Stimulated activated CD8-positive, alpha-beta memory T cell treated with anti-CD3 and anti-CD28 coated beads, Interleukin-12 subunit alpha, Interleukin-12 subunit beta, amount 100 ng/mL, for 1 hour (primary cell): ENCODE measurements around the gene PPM1G.
A peak's percentile ranks its signal among the peaks of the same experiment; 100 is the strongest.
"Not testable (repeated sequence)": the region's sequence is repeated elsewhere in the genome, so short reads cannot be mapped to it uniquely, and the experiment has no call there.

Experiments
- DNase-seq: peaks from one replicate; pipeline ENCODE4 v3.0.0-alpha.2; 2020; ENCODE audit warnings: low read depth

Gene PPM1G, protein sequence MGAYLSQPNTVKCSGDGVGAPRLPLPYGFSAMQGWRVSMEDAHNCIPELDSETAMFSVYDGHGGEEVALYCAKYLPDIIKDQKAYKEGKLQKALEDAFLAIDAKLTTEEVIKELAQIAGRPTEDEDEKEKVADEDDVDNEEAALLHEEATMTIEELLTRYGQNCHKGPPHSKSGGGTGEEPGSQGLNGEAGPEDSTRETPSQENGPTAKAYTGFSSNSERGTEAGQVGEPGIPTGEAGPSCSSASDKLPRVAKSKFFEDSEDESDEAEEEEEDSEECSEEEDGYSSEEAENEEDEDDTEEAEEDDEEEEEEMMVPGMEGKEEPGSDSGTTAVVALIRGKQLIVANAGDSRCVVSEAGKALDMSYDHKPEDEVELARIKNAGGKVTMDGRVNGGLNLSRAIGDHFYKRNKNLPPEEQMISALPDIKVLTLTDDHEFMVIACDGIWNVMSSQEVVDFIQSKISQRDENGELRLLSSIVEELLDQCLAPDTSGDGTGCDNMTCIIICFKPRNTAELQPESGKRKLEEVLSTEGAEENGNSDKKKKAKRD

GRCh38 chr2:27409321-27410073, at the start of gene PPM1G:
PPM1G (minus strand) TSS chr2:27409591; CDS start chr2:27409422, 169 bp downstream.
- DNase-seq, result peak; percentile 94

DNA sequence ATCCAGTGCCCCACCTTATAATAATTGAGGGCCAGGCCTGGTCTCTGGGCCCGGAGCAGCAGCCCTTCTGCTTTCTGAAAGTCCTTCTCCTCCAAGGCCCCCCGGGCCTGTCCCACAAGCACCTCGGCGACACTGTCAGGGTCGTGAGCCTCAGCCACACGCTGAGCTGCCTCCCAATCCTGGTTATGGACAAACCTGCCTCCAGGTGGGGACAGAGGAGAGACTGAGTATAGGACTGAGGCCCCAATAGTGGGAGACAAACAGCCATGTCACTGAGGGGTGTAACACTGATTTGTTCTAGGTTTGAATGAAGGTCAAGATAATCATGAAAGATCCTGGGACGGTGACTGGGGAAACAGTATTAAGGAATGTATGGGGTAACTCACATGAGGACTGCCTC, 44.6 kb upstream of the PPM1G start:
- no peak for DNase-seq

GRCh38 chr2:27451095-27451494, 41.7 kb upstream of the PPM1G start:
- no peak for DNase-seq

- no peak for DNase-seq
Measured at GRCh38 chr2:27448381-27448780, 39.0 kb upstream of the PPM1G start.

- no peak for DNase-seq
Measured at GRCh38 chr2:27446057-27446456, 36.7 kb upstream of the PPM1G start.

GRCh38 chr2:27445615-27446014, 36.2 kb upstream of the PPM1G start:
- no peak for DNase-seq

DNA sequence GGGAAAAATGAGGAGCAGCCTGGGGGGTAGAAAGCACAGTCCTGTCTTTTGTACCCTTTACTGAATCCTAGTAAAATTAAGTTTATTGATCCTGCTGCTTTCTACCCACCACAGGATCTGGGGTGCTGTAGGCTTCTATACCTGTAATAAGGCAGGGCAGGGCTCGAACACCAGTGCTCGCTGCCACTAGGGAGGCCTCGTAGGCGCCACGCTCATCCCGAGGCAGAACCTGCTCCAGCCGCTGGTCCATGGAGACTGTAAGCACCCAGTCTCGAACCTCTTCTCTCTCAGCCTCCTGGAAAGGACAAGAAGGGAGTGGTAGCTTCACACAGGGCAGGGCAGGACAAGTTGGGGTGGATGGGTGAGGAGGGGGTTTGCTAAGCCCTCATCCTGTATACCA, 35.8 kb upstream of the PPM1G start:
- no peak for DNase-seq

DNA sequence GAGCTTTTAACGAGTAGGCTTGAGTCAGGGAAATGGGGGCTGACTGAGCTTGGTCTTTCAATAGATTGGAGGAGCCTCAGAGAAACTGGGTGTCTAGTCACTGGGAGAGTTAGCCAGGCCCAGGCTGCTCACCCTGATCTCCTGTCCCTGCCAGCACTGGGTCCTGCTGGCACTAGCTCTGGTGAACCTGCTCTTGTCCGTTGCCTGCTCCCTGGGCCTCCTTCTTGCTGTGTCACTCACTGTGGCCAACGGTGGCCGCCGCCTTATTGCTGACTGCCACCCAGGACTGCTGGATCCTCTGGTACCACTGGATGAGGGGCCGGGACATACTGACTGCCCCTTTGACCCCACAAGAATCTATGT, 33.5 kb upstream of the PPM1G start:
- DNase-seq, result no peak

DNA sequence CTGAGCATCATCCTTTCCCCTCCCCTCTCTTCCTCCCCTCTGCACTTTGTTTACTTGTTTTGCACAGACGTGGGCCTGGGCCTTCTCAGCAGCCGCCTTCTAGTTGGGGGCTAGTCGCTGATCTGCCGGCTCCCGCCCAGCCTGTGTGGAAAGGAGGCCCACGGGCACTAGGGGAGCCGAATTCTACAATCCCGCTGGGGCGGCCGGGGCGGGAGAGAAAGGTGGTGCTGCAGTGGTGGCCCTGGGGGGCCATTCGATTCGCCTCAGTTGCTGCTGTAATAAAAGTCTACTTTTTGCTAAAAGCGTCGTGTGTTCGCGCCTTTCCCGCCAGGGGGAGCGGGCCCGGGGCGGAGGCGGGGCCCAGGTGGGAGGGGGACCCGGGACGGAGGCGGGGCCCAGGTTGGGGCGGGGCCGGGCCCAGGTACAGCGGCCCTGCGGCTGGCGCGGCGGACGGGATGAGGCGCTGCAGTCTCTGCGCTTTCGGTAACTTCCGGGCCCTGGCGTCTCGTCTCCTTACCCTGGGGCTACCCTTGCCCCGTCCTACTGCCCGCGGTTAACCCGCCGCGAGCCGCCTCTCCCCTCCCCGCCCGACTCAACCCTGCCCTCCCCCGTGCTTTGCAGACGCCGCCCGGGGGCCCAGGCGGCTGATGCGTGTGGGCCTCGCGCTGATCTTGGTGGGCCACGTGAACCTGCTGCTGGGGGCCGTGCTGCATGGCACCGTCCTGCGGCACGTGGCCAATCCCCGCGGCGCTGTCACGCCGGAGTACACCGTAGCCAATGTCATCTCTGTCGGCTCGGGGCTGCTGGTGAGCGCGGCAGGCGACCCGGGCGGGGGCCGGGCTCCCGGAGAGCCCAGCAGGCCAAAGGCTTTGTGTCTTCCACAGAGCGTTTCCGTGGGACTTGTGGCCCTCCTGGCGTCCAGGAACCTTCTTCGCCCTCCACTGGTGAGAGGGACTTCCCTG, 32.8 kb upstream of the PPM1G start, which contains the start of gene KRTCAP3:
KRTCAP3 (plus strand) TSS at position 424 of the 962 bp plus-strand sequence; CDS start at position 456, 32 bp downstream.
- DNase-seq, result no peak

GRCh38 chr2:27441226-27441926, 32.0 kb upstream of the PPM1G start:
- DNase-seq, result no peak

DNA sequence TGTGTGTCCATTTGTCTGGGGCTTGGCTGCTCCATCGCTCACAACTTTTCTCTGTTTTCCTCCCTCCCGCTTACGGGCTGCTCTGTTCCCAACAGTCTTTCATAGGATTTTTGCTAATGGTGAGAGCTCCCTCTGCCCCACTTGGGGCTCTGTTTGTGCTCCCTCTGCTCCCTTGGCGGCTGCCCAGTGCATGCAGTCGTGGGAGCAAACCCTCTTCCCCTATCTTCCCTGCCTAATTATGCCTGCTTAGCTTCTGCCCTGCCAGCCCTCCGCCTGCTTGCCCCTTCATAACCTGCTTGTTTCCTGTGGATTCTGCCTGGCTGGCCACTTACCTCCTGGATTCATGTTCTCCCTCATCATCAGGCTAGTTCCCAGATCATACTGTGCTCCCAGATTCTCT, 26.2 kb upstream of the PPM1G start:
- no peak for DNase-seq

- no peak for DNase-seq
Measured at GRCh38 chr2:27431395-27431794, 22.0 kb upstream of the PPM1G start.

- DNase-seq, result peak; percentile 45
Measured at GRCh38 chr2:27428978-27429541, 19.7 kb upstream of the PPM1G start.

DNA sequence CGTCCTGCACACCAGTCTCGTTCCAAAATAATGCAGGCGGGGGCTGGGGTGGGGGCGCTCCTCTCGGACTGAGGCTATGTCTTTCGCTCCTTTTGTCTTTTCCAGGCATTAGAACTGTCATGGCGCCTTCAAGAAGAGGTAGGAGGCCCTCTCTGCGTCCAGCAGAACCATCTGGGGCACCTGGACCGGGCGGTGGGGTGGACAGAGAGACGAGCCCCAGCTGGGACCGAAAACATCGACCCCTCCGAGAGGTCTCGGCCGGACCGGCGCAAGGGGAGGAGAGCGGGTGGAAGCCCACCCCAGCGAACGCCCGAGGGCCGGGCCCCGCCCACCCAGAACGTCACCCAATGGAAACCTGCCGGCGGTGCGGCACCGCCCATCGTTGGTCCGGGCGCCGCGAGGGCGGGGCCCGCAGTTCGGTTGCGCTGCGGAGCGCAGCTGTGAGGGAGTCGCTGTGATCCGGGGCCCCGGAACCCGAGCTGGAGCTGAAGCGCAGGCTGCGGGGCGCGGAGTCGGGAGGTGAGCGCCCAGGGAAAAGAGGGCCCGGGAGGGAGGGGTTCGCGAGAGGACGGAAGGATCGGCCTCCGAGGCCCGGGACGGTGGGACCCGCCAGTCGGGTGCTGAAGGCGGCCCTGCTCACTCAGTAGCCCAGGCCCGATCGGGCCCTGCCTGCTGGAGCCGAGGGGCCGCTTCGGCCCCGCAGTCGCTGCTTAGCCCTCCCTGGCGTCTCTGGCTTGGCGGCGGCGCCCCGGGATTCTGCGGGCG, 19.0 kb upstream of the PPM1G start, which contains the start of gene NRBP1:
NRBP1 (plus strand) TSS at position 419 of the 765 bp plus-strand sequence. CDS start 4,643 bp downstream, outside the sequence.
- DNase-seq, result peak; percentile 86

- no peak for DNase-seq
Measured at GRCh38 chr2:27427863-27428212, 18.4 kb upstream of the PPM1G start.

DNA sequence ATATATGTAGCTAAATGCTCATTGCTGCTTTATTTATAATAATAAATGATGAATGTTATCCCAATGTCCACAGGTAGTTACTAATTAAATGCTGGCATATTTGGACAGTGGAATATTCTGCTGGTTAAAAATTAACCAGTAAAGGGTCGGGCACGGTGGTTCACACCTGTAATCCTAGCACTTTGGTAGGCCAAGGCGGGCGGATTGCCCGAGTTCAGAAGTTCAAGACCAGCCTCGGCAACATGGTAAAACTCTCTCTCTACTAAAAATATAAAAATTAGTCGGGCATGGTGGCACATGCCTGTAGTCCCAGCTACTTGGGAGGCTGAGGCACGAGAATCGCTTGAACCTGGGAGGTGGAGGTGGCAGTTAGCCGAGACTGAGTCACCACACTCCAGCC, 15.6 kb upstream of the PPM1G start:
- DNase-seq, result not testable (repeated sequence)

DNA sequence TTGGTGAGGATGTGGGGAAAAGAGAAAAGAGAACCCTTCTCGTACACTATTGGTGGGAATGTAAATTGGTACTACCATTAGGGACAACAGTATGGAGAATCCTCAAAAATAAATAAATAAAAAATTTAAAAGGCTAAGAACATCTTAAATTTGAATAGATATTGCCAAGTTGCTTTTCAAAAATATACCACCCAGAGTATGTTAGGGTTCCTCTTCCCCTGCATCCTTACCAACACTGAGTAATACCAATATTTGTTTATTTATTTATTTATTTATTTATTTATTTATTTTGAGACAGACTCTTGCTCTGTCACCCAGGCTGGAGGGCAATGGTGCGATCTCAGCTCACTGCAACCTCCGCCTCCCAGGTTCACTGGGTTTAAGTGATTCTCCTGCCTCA, 13.6 kb upstream of the PPM1G start:
- DNase-seq, result no peak

DNA sequence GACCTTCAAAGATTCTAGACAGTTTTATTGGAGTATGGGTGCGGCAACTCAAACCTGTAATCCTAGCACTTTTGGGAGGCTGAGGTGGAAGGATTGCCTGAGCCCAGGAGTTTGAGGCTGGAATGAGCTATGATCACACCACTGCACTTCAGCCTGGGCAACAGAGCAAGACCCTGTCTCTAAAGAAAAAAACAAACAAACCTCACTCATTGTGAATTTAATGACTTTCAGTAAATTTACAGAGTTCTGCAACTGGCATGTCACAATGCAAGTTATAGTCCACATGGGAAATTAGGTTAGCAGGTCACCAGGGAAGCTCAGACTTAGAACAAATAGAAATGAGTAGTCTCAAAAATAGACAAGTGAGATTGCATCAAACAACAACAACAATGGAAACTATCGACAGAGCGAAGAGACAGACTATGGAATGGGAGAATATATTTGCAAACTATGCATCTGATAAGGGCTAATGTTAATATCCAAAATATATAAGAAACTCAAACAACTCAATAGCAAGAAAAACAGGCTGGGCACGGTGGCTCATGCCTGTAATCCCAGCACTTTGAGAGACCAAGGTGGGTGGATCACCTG, 12.4 kb upstream of the PPM1G start:
- DNase-seq, result no peak

DNA sequence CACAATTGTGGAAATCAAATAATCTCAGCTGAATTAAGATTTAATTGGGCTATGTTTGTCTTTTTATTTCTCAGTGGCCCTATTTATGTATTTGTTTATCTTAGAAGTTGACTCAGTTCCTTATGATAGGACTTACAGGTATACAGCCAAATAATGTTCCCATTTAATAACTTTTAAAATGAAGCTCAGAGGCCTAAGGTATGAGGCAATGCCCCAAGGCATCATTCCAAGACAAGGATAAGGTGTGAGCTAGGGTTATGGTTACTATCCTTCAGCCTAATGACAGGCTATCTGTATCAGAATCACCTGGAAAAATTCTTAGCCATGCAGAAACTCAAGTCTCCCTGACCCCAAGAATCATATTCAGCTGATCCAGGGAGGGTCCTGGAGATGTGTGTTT, 11.6 kb upstream of the PPM1G start:
- DNase-seq, result no peak

- no peak for DNase-seq
Measured at GRCh38 chr2:27416151-27416550, 6.8 kb upstream of the PPM1G start.
